Panc1 (cell line): Measurements from ENCODE around the gene FABP1. TPM values are rescaled to one million over a fixed set of nuclear protein-coding genes. Genes with fewer than 3 reads are reported as not detected.

Source experiments
- ATAC-seq: fragments of 200-7000 bp; cut with Tn5 transposase; 2 replicates; pipeline ENCODE4 v1.9.1; 2020; ENCODE audit warnings: mild to moderate bottlenecking, moderate library complexity
- BruUV-seq: library from RNA; stranded (reverse); fragments of 400-500 nt; replicated peaks from 2 replicates; lab custom pipeline; 2021; lab: Mats Ljungman, UMichigan
- CTCF ChIA-PET: fragments of 300-600 bp; sonication (Branson Sonifier 250); formaldehyde crosslinking; loops from one replicate; lab custom pipeline; 2022; ENCODE audit warnings: antibody characterized with exemption; lab: Charles Lee
- POLR2A ChIA-PET: fragments of 300-600 bp; sonication (Branson Sonifier 250); formaldehyde crosslinking; loops from one replicate; lab custom pipeline; 2022; ENCODE audit warnings: antibody characterized with exemption; lab: Charles Lee
- DNase-seq: peaks from one replicate; pipeline ENCODE4 v3.0.0-alpha.2; 2010; ENCODE audit warnings: low read depth, low spot score
- H3K27ac ChIP-seq: 2 replicates; pipeline ENCODE4 v1.5.1; 2011; ENCODE audit warnings: mild to moderate bottlenecking, low read length, inconsistent platforms
- H3K27me3 ChIP-seq: fragments of 200-500 bp; sonication (Bioruptor generic); 2 replicates; pipeline ENCODE4 v1.6.0; 2014; ENCODE audit warnings: low read length, inconsistent platforms; ENCODE audit not compliant: control insufficient read depth, insufficient read depth
- H3K36me3 ChIP-seq: fragments of 200-500 bp; sonication (Bioruptor generic); 2 replicates; pipeline ENCODE4 v1.5.1; 2014; ENCODE audit warnings: inconsistent platforms, mild to moderate bottlenecking, low read length, moderate library complexity; ENCODE audit not compliant: control insufficient read depth, insufficient read depth
- H3K4me1 ChIP-seq: 2 replicates; pipeline ENCODE4 v1.5.1; 2011; ENCODE audit warnings: inconsistent platforms, mild to moderate bottlenecking, low read length, moderate library complexity; ENCODE audit not compliant: control insufficient read depth, insufficient read depth
- H3K4me3 ChIP-seq, 2 experiments: 2 replicates each; pipeline ENCODE4 v1.5.1; 2011 to 2012; ENCODE audit warnings: low read depth in 2 of 2, low read length in 2 of 2, mild to moderate bottlenecking in 2 of 2, inconsistent platforms in 1 of 2, moderate library complexity in 1 of 2
- H3K9me3 ChIP-seq: fragments of 200-500 bp; sonication (Bioruptor generic); 2 replicates; pipeline ENCODE4 v1.5.1; 2014; ENCODE audit warnings: low read depth, mild to moderate bottlenecking, inconsistent platforms, low read length, moderate library complexity; ENCODE audit not compliant: control insufficient read depth, insufficient read depth
- CTCF ChIP-seq: fragments of 450-650 bp; IDR thresholded peaks from 2 replicates; pipeline ENCODE4 v1.5.1; 2017; ENCODE audit warnings: mild to moderate bottlenecking
- POLR2AphosphoS5 ChIP-seq: IDR thresholded peaks from 2 replicates; pipeline ENCODE4 v1.6.1; 2012; ENCODE audit warnings: mild to moderate bottlenecking, low read depth, low read length, moderate library complexity
- REST ChIP-seq, 2 experiments: IDR thresholded peaks; 2 replicates each; pipeline ENCODE4 v1.6.1; 2011 to 2012; ENCODE audit warnings: low read depth in 2 of 2, control low read depth in 1 of 2, low read length in 1 of 2, mild to moderate bottlenecking in 1 of 2, moderate library complexity in 1 of 2; ENCODE audit not compliant: insufficient read depth in 1 of 2
- SIN3A ChIP-seq: IDR thresholded peaks from 2 replicates; pipeline ENCODE4 v1.6.1; 2012; ENCODE audit warnings: low read depth, mild to moderate bottlenecking, low read length, moderate library complexity, borderline replicate concordance; ENCODE audit not compliant: insufficient read depth
- TCF7L2 ChIP-seq: IDR thresholded peaks from 2 replicates; pipeline ENCODE4 v1.6.1; 2011; ENCODE audit warnings: mild to moderate bottlenecking, low read depth, low read length, inconsistent platforms
- in situ Hi-C: cut with HindIII; loops from 2 replicates; pipeline ENCODE4 v1.10.0; 2016; ENCODE audit warnings: low sequenced_read_pairs, low pct_unique_long_range_greater_than_20kb
- intact Hi-C: fragments of 100-400 bp; cut with micrococcal nuclease; formaldehyde crosslinking; loops from one replicate; pipeline ENCODE4 v1.10.0; 2022; ENCODE audit not compliant: unreplicated experiment
- total RNA-seq: library from RNA; stranded (reverse); gene quantifications from one replicate; pipeline ENCODE4 v1.2.1, GENCODE V29; 2021; ENCODE audit not compliant: unreplicated experiment

FABP1 gene
- total RNA-seq, 1 experiment from 2014 or later: 0.36 TPM

DNA sequence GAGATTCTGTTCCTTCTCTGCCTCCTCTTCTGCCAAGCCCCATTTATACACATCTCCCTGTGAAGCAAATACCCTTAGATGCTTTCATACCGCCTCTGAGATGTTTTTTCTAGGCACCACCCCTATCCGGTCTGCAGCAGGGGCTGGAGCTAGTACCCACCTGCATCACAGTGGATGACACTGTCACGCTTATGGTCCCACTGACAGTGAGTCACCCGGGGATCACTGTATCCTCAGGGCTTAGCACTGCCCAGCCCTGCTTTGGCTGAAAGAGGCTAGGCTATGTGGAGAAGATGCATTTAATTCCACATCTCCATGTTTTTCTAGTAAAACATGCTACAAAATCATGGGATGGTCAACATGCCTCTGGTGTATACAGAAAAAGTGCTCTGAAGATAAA is 9.9 kb downstream of the FABP1 start:
- in situ Hi-C loops: no loop called here
- intact Hi-C loops: no loop called here
- Histone ChIP-seq H3K27me3 (peaks cover 12% of the 10 kb centered on the region), H3K9me3 (no peaks in the 10 kb centered on the region), H3K36me3 (no peaks in the 10 kb centered on the region), H3K4me1 (no peaks in the 10 kb centered on the region), H3K27ac (no peak overlapping the region), H3K4me3 (no peak overlapping the region)
- ATAC-seq: no peak
- BruUV-seq: no TSS peak
- ChIA-PET CTCF (no interaction called here), POLR2A (no interaction called here)
- no peak for TF ChIP-seq TCF7L2
- TF ChIP-seq POLR2AphosphoS5: no peak
- no peak for TF ChIP-seq CTCF
- no peak for TF ChIP-seq REST (IDR thresholded peaks at IDR 0.05; ENCODE audit: insufficient read depth in 1 of 2, low read depth in 2 of 2, low read length in 1 of 2)
- no peak for TF ChIP-seq SIN3A
- no peak for DNase-seq

- intact Hi-C loops (no loop called here), in situ Hi-C loops (no loop called here)
- no peak overlapping the region for H3K4me3 ChIP-seq
- peaks cover 14% of the 10 kb centered on the region for H3K27me3 ChIP-seq
- ChIA-PET POLR2A (no interaction called here), CTCF (no interaction called here)
- H3K27ac ChIP-seq: no peak overlapping the region
- TF ChIP-seq TCF7L2: no peak
- TF ChIP-seq REST (IDR thresholded peaks at IDR 0.05; ENCODE audit: insufficient read depth in 1 of 2, low read depth in 2 of 2, low read length in 1 of 2): no peak
- no peak for TF ChIP-seq SIN3A
- TF ChIP-seq POLR2AphosphoS5: no peak
- TF ChIP-seq CTCF: no peak
- H3K36me3 ChIP-seq: no peaks in the 10 kb centered on the region
- no TSS peak for BruUV-seq
- no peak for ATAC-seq
- no peak for DNase-seq
- no peaks in the 10 kb centered on the region for H3K9me3 ChIP-seq
- H3K4me1 ChIP-seq: no peaks in the 10 kb centered on the region
Observed at GRCh38 chr2:88116669-88117432, 11.0 kb downstream of the FABP1 start.
